ENCODE results near the gene CATSPER1.

The CATSPER1 gene

GRCh38 chr11:65968600-65969482 is 57.4 kb downstream of the CATSPER1 start:
- DNase-seq (ENCODE audit: low read depth in 2 of 2) = no peak

- DNase-seq (ENCODE audit: low read depth in 2 of 2) = no peak
These were observed 58.8 kb downstream of the CATSPER1 start for GRCh38 chr11:65967329-65967934.

Data from stimulated activated CD8-positive, alpha-beta memory T cell treated with anti-CD3 and anti-CD28 coated beads, Interleukin-15, amount 100 ng/mL, for 48 hours (primary cell).